Astrocyte (in vitro differentiated cells and primary cell): Measurements from ENCODE around the gene GJA1. TPM values are rescaled to one million over a fixed set of nuclear protein-coding genes. Genes with fewer than 3 reads are reported as not detected.
A peak's percentile ranks its signal among the peaks of the same experiment; 100 is the strongest.

Experiments used
- DNase-seq: peaks from one replicate; pipeline ENCODE4 v3.0.0-alpha.2; 2010; ENCODE audit warnings: low read depth
- FAIRE-seq: peaks from 2 replicates; lab custom pipeline; 2011; peaks lifted over from hg19 to GRCh38; lab: Jason Lieb, UNC
- H2AFZ ChIP-seq: 2 replicates; pipeline ENCODE4 v1.6.0; 2012; ENCODE audit warnings: low read depth, low read length, inconsistent platforms
- H3K27ac ChIP-seq: 2 replicates; pipeline ENCODE4 v1.5.1; 2011; ENCODE audit warnings: low read depth, low read length, inconsistent platforms
- H3K27me3 ChIP-seq: 2 replicates; pipeline ENCODE4 v1.6.0; 2011; ENCODE audit warnings: low read length, inconsistent platforms; ENCODE audit not compliant: insufficient read depth
- H3K36me3 ChIP-seq: 2 replicates; pipeline ENCODE4 v1.5.1; 2011; ENCODE audit warnings: low read length, inconsistent platforms; ENCODE audit not compliant: insufficient read depth
- H3K4me1 ChIP-seq: 2 replicates; pipeline ENCODE4 v1.5.1; 2011; ENCODE audit warnings: low read length, inconsistent platforms; ENCODE audit not compliant: insufficient read depth
- H3K4me2 ChIP-seq: 2 replicates; pipeline ENCODE4 v1.6.0; 2012; ENCODE audit warnings: low read length, inconsistent platforms
- H3K4me3 ChIP-seq: 2 replicates; pipeline ENCODE4 v1.5.1; 2011; ENCODE audit warnings: low read depth, mild to moderate bottlenecking, low read length, inconsistent platforms; ENCODE audit not compliant: insufficient read depth
- H3K79me2 ChIP-seq: 2 replicates; pipeline ENCODE4 v1.6.0; 2012; ENCODE audit warnings: mild to moderate bottlenecking, low read length, inconsistent platforms; ENCODE audit not compliant: insufficient read depth
- H3K9ac ChIP-seq: 2 replicates; pipeline ENCODE4 v1.6.0; 2012; ENCODE audit warnings: mild to moderate bottlenecking, low read length, inconsistent platforms
- H3K9me3 ChIP-seq: 2 replicates; pipeline ENCODE4 v1.5.1; 2012; ENCODE audit warnings: low read depth, mild to moderate bottlenecking, low read length, inconsistent platforms; ENCODE audit not compliant: insufficient read depth
- H4K20me1 ChIP-seq: 2 replicates; pipeline ENCODE4 v1.6.0; 2012; ENCODE audit warnings: low read length, inconsistent platforms; ENCODE audit not compliant: insufficient read depth
- H3K27ac Mint-ChIP-seq: one replicate; pipeline ENCODE4 v1.8.0; 2021; ENCODE audit warnings: mild to moderate bottlenecking, mixed read lengths; ENCODE audit not compliant: unreplicated experiment
- H3K27me3 Mint-ChIP-seq: one replicate; pipeline ENCODE4 v1.8.0; 2021; ENCODE audit warnings: low read depth, mixed read lengths; ENCODE audit not compliant: unreplicated experiment
- H3K36me3 Mint-ChIP-seq: one replicate; pipeline ENCODE4 v1.8.0; 2021; ENCODE audit warnings: low read depth, mixed read lengths; ENCODE audit not compliant: unreplicated experiment
- H3K4me1 Mint-ChIP-seq: one replicate; pipeline ENCODE4 v1.8.0; 2021; ENCODE audit warnings: low read depth, mixed read lengths; ENCODE audit not compliant: unreplicated experiment
- H3K4me3 Mint-ChIP-seq: one replicate; pipeline ENCODE4 v1.8.0; 2021; ENCODE audit warnings: mild to moderate bottlenecking, moderate library complexity, mixed read lengths; ENCODE audit not compliant: unreplicated experiment
- H3K9me3 Mint-ChIP-seq: one replicate; pipeline ENCODE4 v1.8.0; 2021; ENCODE audit warnings: mild to moderate bottlenecking, mixed read lengths; ENCODE audit not compliant: unreplicated experiment
- CTCF ChIP-seq: IDR thresholded peaks from 2 replicates; pipeline ENCODE4 v1.5.1; 2011; ENCODE audit warnings: low read depth, mild to moderate bottlenecking, inconsistent platforms, low read length, moderate library complexity; ENCODE audit not compliant: insufficient read depth
- EZH2 ChIP-seq: IDR thresholded peaks from 2 replicates; pipeline ENCODE4 v1.6.1; 2012; ENCODE audit warnings: mild to moderate bottlenecking, low read length, inconsistent platforms; ENCODE audit not compliant: insufficient read depth
- total RNA-seq: library from RNA; stranded (reverse); gene quantifications from 2 replicates; pipeline ENCODE4 v1.2.1, GENCODE V29; 2021

Gene GJA1
- total RNA-seq, 1 donor from 2014 or later = 433 TPM

- Mint-ChIP-seq H3K4me1 (peaks cover 19% of the 10 kb centered on the region), H3K27me3 (no peaks in the 10 kb centered on the region), H3K4me3 (no peak overlapping the region), H3K27ac (no peak overlapping the region), H3K9me3 (peaks cover 2% of the 10 kb centered on the region), H3K36me3 (peaks cover 31% of the 10 kb centered on the region)
- TF ChIP-seq CTCF (no peak), EZH2 (no peak)
- no peak overlapping the region for H3K4me3 ChIP-seq
- no peak overlapping the region for H3K27ac ChIP-seq
- no peaks in the 10 kb centered on the region for H3K9me3 ChIP-seq
- peaks cover 55% of the 10 kb centered on the region for H3K79me2 ChIP-seq
- DNase-seq (no peak), FAIRE-seq (peak; percentile 23)
- no peak overlapping the region for H3K4me2 ChIP-seq
- H3K27me3 ChIP-seq = no peaks in the 10 kb centered on the region
- H3K36me3 ChIP-seq = peaks cover 45% of the 10 kb centered on the region
- H3K4me1 ChIP-seq = peaks cover 1% of the 10 kb centered on the region
- peaks cover 49% of the 10 kb centered on the region for H4K20me1 ChIP-seq
- H3K9ac ChIP-seq = no peak overlapping the region
- H2AFZ ChIP-seq = no peak overlapping the region
Measured at GRCh38 chr6:121449331-121449730, 13.9 kb downstream of the GJA1 start.

- no peak for FAIRE-seq
- Histone ChIP-seq H3K27ac (no peak overlapping the region), H2AFZ (no peak overlapping the region), H3K4me3 (no peak overlapping the region), H3K27me3 (no peaks in the 10 kb centered on the region), H3K4me1 (no peaks in the 10 kb centered on the region), H3K9ac (no peak overlapping the region), H3K36me3 (peaks cover 41% of the 10 kb centered on the region), H3K9me3 (no peaks in the 10 kb centered on the region), H3K4me2 (no peak overlapping the region), H4K20me1 (peaks cover 40% of the 10 kb centered on the region), H3K79me2 (peaks cover 46% of the 10 kb centered on the region)
- Mint-ChIP-seq H3K4me3 (no peak overlapping the region), H3K4me1 (peaks cover 12% of the 10 kb centered on the region), H3K36me3 (peaks cover 31% of the 10 kb centered on the region), H3K9me3 (peaks cover 2% of the 10 kb centered on the region), H3K27ac (peak overlapping the region; percentile 16), H3K27me3 (no peaks in the 10 kb centered on the region)
- DNase-seq = no peak
- TF ChIP-seq EZH2 (no peak), CTCF (no peak)
Measured at GRCh38 chr6:121450242-121450641, 14.8 kb downstream of the GJA1 start.

- no peaks in the 10 kb centered on the region for H3K27me3 ChIP-seq
- H3K36me3 Mint-ChIP-seq = peaks cover 28% of the 10 kb centered on the region
- no peak for DNase-seq
- H3K4me3 ChIP-seq = no peak overlapping the region
- H3K36me3 ChIP-seq = peaks cover 40% of the 10 kb centered on the region
- peaks cover 32% of the 10 kb centered on the region for H4K20me1 ChIP-seq
- no peak overlapping the region for H3K9ac ChIP-seq
- peaks cover 12% of the 10 kb centered on the region for H3K4me1 Mint-ChIP-seq
- no peaks in the 10 kb centered on the region for H3K27me3 Mint-ChIP-seq
- no peak overlapping the region for H2AFZ ChIP-seq
- peaks cover 36% of the 10 kb centered on the region for H3K79me2 ChIP-seq
- no peak overlapping the region for H3K27ac Mint-ChIP-seq
- H3K4me2 ChIP-seq = no peak overlapping the region
- H3K9me3 Mint-ChIP-seq = peaks cover 2% of the 10 kb centered on the region
- no peak overlapping the region for H3K27ac ChIP-seq
- FAIRE-seq = no peak
- H3K4me3 Mint-ChIP-seq = no peak overlapping the region
- no peaks in the 10 kb centered on the region for H3K9me3 ChIP-seq
- TF ChIP-seq EZH2 = no peak
- H3K4me1 ChIP-seq = no peaks in the 10 kb centered on the region
Measured at GRCh38 chr6:121451250-121451649, 15.8 kb downstream of the GJA1 start.
